Naive thymus-derived CD4-positive, alpha-beta T cell (primary cell): ENCODE measurements around the gene INO80B. TPM values are rescaled to one million over a fixed set of nuclear protein-coding genes. Genes with fewer than 3 reads are reported as not detected.

Experiments used
- ATAC-seq: fragments of 150-1000 bp; cut with Tn5 transposase; 2 replicates; pipeline ENCODE4 v1.10.0; 2021; ENCODE audit warnings: mild to moderate bottlenecking, moderate library complexity
- CTCF ChIA-PET: fragments of 350-600 bp; sonication (Branson Sonifier 250); formaldehyde crosslinking; loops from one replicate; lab custom pipeline; 2021; ENCODE audit warnings: antibody characterized with exemption; lab: Charles Lee
- POLR2A ChIA-PET: fragments of 350-600 bp; sonication (Branson Sonifier 250); formaldehyde crosslinking; loops from one replicate; lab custom pipeline; 2021; ENCODE audit warnings: antibody characterized with exemption, inconsistent platforms; lab: Charles Lee
- DNase-seq, 9 donors: peaks; one replicate each; pipeline versions ENCODE4 v3.0.0 to v3.0.0-alpha.2; 2020 to 2022; ENCODE audit warnings: mixed read lengths in 1 of 9
- H3K27ac ChIP-seq: one replicate; pipeline ENCODE4 v1.7.0; 2013; ENCODE audit warnings: mild to moderate bottlenecking, low read depth, low read length, moderate library complexity
- H3K27me3 ChIP-seq, 2 donors: one replicate each; pipeline ENCODE4 v1.7.0; 2013; ENCODE audit warnings: low read length in 2 of 2, mild to moderate bottlenecking in 2 of 2, moderate library complexity in 2 of 2; ENCODE audit not compliant: control insufficient read depth in 2 of 2, insufficient read depth in 2 of 2
- H3K36me3 ChIP-seq, 3 experiments: 1 replicate in 2 of 3; 2 replicates in 1 of 3; pipeline ENCODE4 v1.7.0; 2013; ENCODE audit warnings: low read length in 3 of 3, mild to moderate bottlenecking in 3 of 3, moderate library complexity in 1 of 3; ENCODE audit not compliant: insufficient read depth in 3 of 3, control insufficient read depth in 2 of 3
- H3K4me1 ChIP-seq, 2 donors: one replicate each; pipeline ENCODE4 v1.7.0; 2013; ENCODE audit warnings: low read length in 2 of 2, mild to moderate bottlenecking in 2 of 2, moderate library complexity in 1 of 2; ENCODE audit not compliant: control insufficient read depth in 2 of 2, insufficient read depth in 2 of 2
- H3K4me3 ChIP-seq: 2 replicates; pipeline ENCODE4 v1.7.0; 2013; ENCODE audit warnings: mild to moderate bottlenecking, low read length
- H3K9me3 ChIP-seq, 3 experiments: 1 replicate in 2 of 3; 2 replicates in 1 of 3; pipeline ENCODE4 v1.7.0; 2013; ENCODE audit warnings: low read length in 3 of 3; ENCODE audit not compliant: control insufficient read depth in 2 of 3
- H3K27ac Mint-ChIP-seq, 9 donors: one replicate each; pipeline ENCODE4 v1.8.0; 2020 to 2022; ENCODE audit warnings: mixed read lengths in 9 of 9, mild to moderate bottlenecking in 8 of 9, moderate library complexity in 5 of 9, inconsistent platforms in 2 of 9
- H3K27me3 Mint-ChIP-seq, 5 donors: one replicate each; pipeline ENCODE4 v1.8.0; 2021 to 2022; ENCODE audit warnings: mixed read lengths in 5 of 5, mild to moderate bottlenecking in 1 of 5
- H3K36me3 Mint-ChIP-seq, 5 donors: one replicate each; pipeline ENCODE4 v1.8.0; 2020 to 2022; ENCODE audit warnings: mixed read lengths in 5 of 5, mild to moderate bottlenecking in 3 of 5, inconsistent platforms in 1 of 5
- H3K4me1 Mint-ChIP-seq, 7 donors: one replicate each; pipeline ENCODE4 v1.8.0; 2020 to 2022; ENCODE audit warnings: mixed read lengths in 7 of 7, mild to moderate bottlenecking in 3 of 7, inconsistent platforms in 1 of 7
- H3K4me3 Mint-ChIP-seq, 10 donors: one replicate each; pipeline ENCODE4 v1.8.0; 2020 to 2022; ENCODE audit warnings: mild to moderate bottlenecking in 10 of 10, mixed read lengths in 10 of 10, moderate library complexity in 6 of 10, inconsistent platforms in 2 of 10
- H3K9me3 Mint-ChIP-seq, 11 donors: one replicate each; pipeline ENCODE4 v1.8.0; 2020 to 2022; ENCODE audit warnings: mixed read lengths in 11 of 11, mild to moderate bottlenecking in 4 of 11, inconsistent platforms in 1 of 11, moderate library complexity in 1 of 11
- intact Hi-C, 2 donors: fragments of 100-400 bp; cut with micrococcal nuclease; formaldehyde crosslinking; loops; one replicate each; pipeline ENCODE4 v1.15.1; 2023
- polyA plus RNA-seq, 2 donors: library from polyadenylated mRNA; unstranded; fragments of 300-500 nt; fragmentation: Illumina TruSeq; gene quantifications; one replicate each; pipeline ENCODE4 v1.2.3, GENCODE V29; 2021
- total RNA-seq, 6 experiments: library from RNA in 5 of 6; stranded (reverse) in 5 of 6; gene quantifications; 1 replicate in 5 of 6; 2 replicates in 1 of 6; pipeline ENCODE4 v1.2.3 and lab custom pipeline; 2021 to 2026

INO80B gene
- total and polyA plus RNA-seq, 7 experiments from 2014 or later: 11.6 to 96.5 (median 44.9) TPM

DNA sequence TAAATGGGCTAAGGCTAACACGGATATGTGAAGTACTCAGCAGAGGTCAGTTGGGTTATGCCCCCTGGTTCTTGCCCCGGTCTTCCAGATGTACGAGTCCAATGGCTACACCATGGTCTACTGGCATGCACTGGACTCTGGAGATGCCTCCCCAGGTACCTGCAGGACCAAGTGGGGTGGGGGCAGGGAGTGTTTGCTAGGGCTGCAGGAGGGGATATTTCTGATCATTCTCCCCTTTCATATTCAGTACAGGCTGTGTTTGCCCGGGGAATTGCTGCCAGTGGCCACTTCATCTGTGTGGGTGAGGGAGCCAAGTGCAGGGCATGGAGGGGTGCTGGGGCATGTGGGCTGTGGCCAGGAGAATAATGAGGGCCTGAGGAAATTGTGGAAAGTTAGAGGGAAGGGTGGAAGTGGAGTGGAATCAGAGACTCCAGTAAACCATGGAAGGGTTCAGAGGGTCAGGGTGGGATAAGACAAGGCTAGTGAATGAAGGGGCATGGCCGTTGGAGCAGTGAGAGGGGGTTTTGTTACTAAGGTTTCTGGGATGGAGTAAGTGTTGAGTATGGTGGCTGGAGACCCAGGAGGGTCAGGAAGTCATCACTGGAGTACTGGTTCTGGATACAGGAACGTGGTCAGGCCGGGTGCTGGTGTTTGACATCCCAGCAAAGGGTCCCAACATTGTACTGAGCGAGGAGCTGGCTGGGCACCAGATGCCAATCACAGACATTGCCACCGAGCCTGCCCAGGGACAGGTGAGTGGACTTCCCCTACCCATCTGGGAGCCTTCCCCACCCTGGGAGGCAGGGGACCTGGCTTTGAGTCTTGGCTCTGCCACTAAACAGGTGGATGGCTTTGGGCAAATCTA, 31.4 kb upstream of the INO80B start:
- H3K36me3 ChIP-seq: peaks cover 0 to 19% (median 0%) of the 10 kb centered on the region in 3 experiments
- H3K27me3 Mint-ChIP-seq: no peaks in the 10 kb centered on the region
- H3K4me3 Mint-ChIP-seq: peak overlapping the region; percentile 90 to 100 (median 98)

DNA sequence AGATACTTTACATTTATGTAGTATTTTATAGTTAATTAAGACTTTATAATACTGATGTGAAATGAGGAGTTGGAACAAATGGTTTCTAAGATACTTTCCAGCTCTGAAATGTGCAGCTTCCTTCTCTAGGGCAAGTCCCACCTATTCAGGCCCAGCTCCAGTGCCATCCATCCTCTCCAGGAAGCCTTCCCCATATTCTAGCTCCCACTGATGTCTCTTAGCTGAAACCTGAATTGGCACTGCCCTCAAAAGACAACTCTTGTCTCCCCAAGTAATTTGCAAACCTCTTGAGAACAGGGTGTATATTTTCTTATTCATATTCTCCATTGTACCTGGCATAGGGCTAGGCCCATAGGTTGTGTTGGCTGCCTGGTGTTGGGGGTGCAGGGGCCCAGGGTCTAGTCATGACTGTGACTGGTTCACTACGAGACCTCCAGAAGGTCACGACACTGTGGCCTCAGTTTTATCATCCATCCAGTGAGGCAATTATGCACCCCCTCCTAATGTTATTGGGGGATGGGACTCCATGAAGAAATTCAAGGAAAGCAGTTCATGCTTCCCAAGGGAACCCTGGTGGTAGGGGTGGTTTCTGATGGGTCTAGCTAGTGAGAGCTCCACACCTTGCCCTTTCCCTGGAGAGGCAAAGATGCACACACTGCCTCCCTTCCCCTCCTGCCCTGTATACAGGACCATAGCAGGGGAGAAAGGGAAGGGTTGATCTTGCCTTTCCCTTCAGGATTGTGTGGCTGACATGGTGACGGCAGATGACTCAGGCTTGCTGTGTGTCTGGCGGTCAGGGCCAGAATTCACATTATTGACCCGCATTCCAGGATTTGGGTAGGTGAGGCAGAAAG, 30.5 kb upstream of the INO80B start:
- Histone ChIP-seq H3K36me3 (peaks cover 0 to 19% (median 0%) of the 10 kb centered on the region in 3 experiments), H3K9me3 (no peaks in the 10 kb centered on the region), H3K4me1 (peaks cover 4 to 14% of the 10 kb centered on the region in 2 donors), H3K27ac (no peak overlapping the region), H3K27me3 (no peaks in the 10 kb centered on the region), H3K4me3 (no peak overlapping the region)
- CTCF ChIA-PET: no interaction called here
- peak overlapping the region in 3 of 9 donors; percentile 20 to 43 (median 38) for H3K27ac Mint-ChIP-seq
- intact Hi-C loops: loop anchor here in 1 of 2 donors (10.0 kb wide), 1 partner anchor 1040 kb away; the partner anchor contains the start of gene ALMS1
- H3K4me3 Mint-ChIP-seq: peak overlapping the region in 3 of 10 donors; percentile 12 to 19 (median 19)
- peaks cover 12 to 36% (median 29%) of the 10 kb centered on the region in 7 donors for H3K4me1 Mint-ChIP-seq
- POLR2A ChIA-PET: no interaction called here
- ATAC-seq (no peak), DNase-seq (no peak)
- H3K9me3 Mint-ChIP-seq: no peaks in the 10 kb centered on the region
- no peaks in the 10 kb centered on the region for H3K27me3 Mint-ChIP-seq
- H3K36me3 Mint-ChIP-seq: peaks cover 0 to 18% (median 0%) of the 10 kb centered on the region in 5 donors

More for the DNA sequence above, 31.4 kb upstream of the INO80B start:
- POLR2A ChIA-PET: no interaction called here
- ATAC-seq: no peak
- intact Hi-C loops: loop anchor here (2.0 to 10.0 kb wide), 2 partner anchors 17 to 1039 kb away; partner anchors contain the start of genes ALMS1 (in 1 of the 2) and RTKN (in 1 of the 2)
- H3K27me3 ChIP-seq: no peaks in the 10 kb centered on the region
- no peaks in the 10 kb centered on the region for H3K9me3 Mint-ChIP-seq
- peaks cover 12 to 36% (median 29%) of the 10 kb centered on the region in 7 donors for H3K4me1 Mint-ChIP-seq
- peak overlapping the region in 7 of 9 donors; percentile 14 to 100 (median 97) for H3K27ac Mint-ChIP-seq
- DNase-seq: no peak
- H3K27ac ChIP-seq: no peak overlapping the region
- peaks cover 0 to 18% (median 0%) of the 10 kb centered on the region in 5 donors for H3K36me3 Mint-ChIP-seq
- no peaks in the 10 kb centered on the region for H3K9me3 ChIP-seq
- CTCF ChIA-PET: no interaction called here
- no peak overlapping the region for H3K4me3 ChIP-seq
- H3K4me1 ChIP-seq: peaks cover 4 to 14% of the 10 kb centered on the region in 2 donors

DNA sequence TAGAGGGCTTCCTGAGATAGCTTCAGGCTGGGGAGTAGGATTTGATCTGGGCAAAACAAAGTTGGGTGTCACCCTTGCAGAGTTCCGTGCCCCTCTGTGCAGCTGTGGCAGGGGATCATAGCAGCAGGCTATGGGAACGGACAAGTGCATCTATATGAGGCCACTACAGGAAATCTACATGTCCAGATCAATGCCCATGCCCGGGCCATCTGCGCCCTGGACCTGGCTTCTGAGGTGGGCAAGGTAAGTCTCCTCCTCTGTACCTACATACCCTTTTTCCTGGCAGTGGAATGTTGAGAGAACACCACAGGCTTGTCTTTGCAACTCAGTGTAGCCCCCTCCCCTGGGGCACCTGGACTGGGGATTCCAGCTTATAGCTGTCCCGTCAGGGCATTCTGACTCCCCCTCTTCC, 29.9 kb upstream of the INO80B start:
- intact Hi-C loops: loop anchor here in 1 of 2 donors (10.0 kb wide), 1 partner anchor 1040 kb away; the partner anchor contains the start of gene ALMS1
- Mint-ChIP-seq H3K27me3 (no peaks in the 10 kb centered on the region), H3K36me3 (peaks cover 0 to 18% (median 0%) of the 10 kb centered on the region in 5 donors), H3K4me1 (peaks cover 12 to 33% (median 26%) of the 10 kb centered on the region in 7 donors), H3K4me3 (peak overlapping the region in 1 of 10 donors; percentile 12), H3K27ac (no peak overlapping the region), H3K9me3 (no peaks in the 10 kb centered on the region)
- no peak overlapping the region for H3K27ac ChIP-seq
- ATAC-seq: no peak
- no peak for DNase-seq
- peaks cover 4 to 14% of the 10 kb centered on the region in 2 donors for H3K4me1 ChIP-seq
- H3K36me3 ChIP-seq: peaks cover 0 to 19% (median 0%) of the 10 kb centered on the region in 3 experiments
- H3K4me3 ChIP-seq: no peak overlapping the region
- H3K27me3 ChIP-seq: no peaks in the 10 kb centered on the region
- POLR2A ChIA-PET: no interaction called here
- CTCF ChIA-PET: no interaction called here
- H3K9me3 ChIP-seq: no peaks in the 10 kb centered on the region

DNA sequence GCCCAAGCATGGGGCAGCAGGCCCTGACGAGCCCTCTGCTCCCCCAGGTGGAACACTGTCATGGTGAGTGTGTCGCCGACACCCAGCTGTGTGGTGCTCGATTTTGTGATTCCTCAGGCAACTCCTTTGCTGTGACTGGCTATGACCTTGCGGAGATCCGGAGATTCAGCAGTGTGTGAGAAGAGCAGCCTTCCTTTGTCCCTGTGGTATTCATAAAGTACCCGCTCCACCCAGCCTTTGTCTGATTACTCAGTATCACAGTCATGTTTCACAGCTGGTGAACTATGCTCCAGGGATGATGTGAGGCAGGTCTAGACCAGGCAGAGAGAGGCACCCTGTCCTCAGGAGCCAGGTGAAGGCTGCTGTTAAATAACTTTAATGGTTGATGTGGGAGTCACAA, 29.4 kb upstream of the INO80B start:
- CTCF ChIA-PET: no interaction called here
- Mint-ChIP-seq H3K36me3 (peaks cover 0 to 18% (median 0%) of the 10 kb centered on the region in 5 donors), H3K4me1 (peaks cover 8 to 28% (median 20%) of the 10 kb centered on the region in 7 donors), H3K9me3 (no peaks in the 10 kb centered on the region), H3K4me3 (no peak overlapping the region), H3K27me3 (no peaks in the 10 kb centered on the region), H3K27ac (no peak overlapping the region)
- ATAC-seq: no peak
- no peaks in the 10 kb centered on the region for H3K27me3 ChIP-seq
- H3K9me3 ChIP-seq: no peaks in the 10 kb centered on the region
- H3K36me3 ChIP-seq: peaks cover 0 to 19% (median 0%) of the 10 kb centered on the region in 3 experiments
- POLR2A ChIA-PET: no interaction called here
- DNase-seq: no peak
- no peak overlapping the region for H3K27ac ChIP-seq
- H3K4me1 ChIP-seq: peaks cover 4 to 9% of the 10 kb centered on the region in 2 donors
- intact Hi-C loops: loop anchor here in 1 of 2 donors (10.0 kb wide), 1 partner anchor 1041 kb away; the partner anchor contains the start of gene ALMS1
- H3K4me3 ChIP-seq: no peak overlapping the region

DNA sequence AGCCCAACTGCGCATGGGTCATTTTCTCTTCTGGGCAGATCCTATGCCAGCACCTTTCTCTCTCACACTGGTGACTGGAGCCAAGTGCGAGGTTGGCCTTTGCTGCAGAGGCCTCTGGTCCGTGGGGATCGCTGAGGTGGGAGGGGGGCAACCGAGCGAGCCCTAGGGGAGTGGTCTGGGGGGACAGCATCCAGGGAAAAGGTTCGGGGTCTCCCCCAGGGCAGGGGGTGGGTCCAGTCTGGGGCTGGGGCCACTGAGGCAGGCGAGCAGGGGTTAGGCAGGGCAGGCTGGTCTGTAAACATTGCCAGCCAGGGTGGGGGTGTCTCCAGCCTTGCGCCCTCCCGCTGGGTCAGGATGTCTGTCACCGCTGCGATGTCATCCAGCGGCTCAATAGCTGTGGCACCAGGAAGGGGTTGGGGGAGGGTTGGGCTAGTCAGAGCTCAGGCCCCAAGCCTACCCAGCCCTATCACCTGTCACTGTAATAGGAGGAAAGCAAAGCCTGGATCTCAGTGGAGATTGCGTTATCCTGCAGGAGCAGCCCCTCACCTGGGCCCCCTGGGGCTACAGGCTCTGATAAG, 28.6 kb upstream of the INO80B start:
- no peaks in the 10 kb centered on the region for H3K9me3 ChIP-seq
- ChIA-PET CTCF (no interaction called here), POLR2A (no interaction called here)
- H3K4me1 ChIP-seq: peaks cover 4% of the 10 kb centered on the region in 2 donors
- peaks cover 2 to 23% (median 14%) of the 10 kb centered on the region in 7 donors for H3K4me1 Mint-ChIP-seq
- H3K27me3 ChIP-seq: no peaks in the 10 kb centered on the region
- no peaks in the 10 kb centered on the region for H3K9me3 Mint-ChIP-seq
- intact Hi-C loops: loop anchor here in 1 of 2 donors (10.0 kb wide), 1 partner anchor 1041 kb away; the partner anchor contains the start of gene ALMS1
- ATAC-seq: no peak
- H3K27me3 Mint-ChIP-seq: no peaks in the 10 kb centered on the region
- peak overlapping the region in 2 of 9 donors; percentile 27 to 48 for H3K27ac Mint-ChIP-seq
- no peak overlapping the region for H3K27ac ChIP-seq
- no peak for DNase-seq
- peaks cover 0 to 19% (median 0%) of the 10 kb centered on the region in 3 experiments for H3K36me3 ChIP-seq
- no peak overlapping the region for H3K4me3 ChIP-seq
- no peak overlapping the region for H3K4me3 Mint-ChIP-seq
- peaks cover 0 to 18% (median 0%) of the 10 kb centered on the region in 5 donors for H3K36me3 Mint-ChIP-seq

DNA sequence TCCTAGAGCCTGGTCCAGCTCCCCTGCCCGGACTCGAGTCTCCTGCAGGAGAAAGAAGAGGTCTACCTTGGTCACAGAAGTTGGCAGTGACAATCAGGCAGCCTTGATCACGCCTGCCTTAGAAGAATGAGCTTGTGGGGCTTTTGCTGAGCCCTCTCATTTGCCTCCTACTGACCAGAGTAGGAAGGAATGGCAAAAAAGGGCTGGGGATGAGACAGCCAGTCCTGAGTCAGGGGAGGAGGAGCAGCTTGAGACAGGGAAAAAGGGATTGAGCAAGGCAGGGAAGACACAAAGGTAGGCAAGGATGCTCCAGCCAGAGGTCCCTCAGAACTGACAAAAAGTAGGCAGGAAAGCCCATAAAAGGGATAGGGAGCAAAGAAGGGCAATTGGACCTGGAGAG, 27.3 kb upstream of the INO80B start:
- Histone ChIP-seq H3K36me3 (peaks cover 0 to 15% (median 0%) of the 10 kb centered on the region in 3 experiments), H3K4me3 (no peak overlapping the region), H3K27ac (no peak overlapping the region), H3K4me1 (no peaks in the 10 kb centered on the region), H3K9me3 (no peaks in the 10 kb centered on the region), H3K27me3 (no peaks in the 10 kb centered on the region)
- no peak overlapping the region for H3K4me3 Mint-ChIP-seq
- H3K4me1 Mint-ChIP-seq: peaks cover 0 to 21% (median 6%) of the 10 kb centered on the region in 7 donors
- H3K27me3 Mint-ChIP-seq: no peaks in the 10 kb centered on the region
- CTCF ChIA-PET: interaction anchor here (0.6 kb wide), 1 partner anchor 27 kb away, joined by 3 read pairs; the partner anchor contains the start of gene INO80B
- DNase-seq (no peak), ATAC-seq (no peak)
- no peaks in the 10 kb centered on the region for H3K9me3 Mint-ChIP-seq
- peaks cover 0 to 18% (median 0%) of the 10 kb centered on the region in 5 donors for H3K36me3 Mint-ChIP-seq
- intact Hi-C loops: loop anchor here in 1 of 2 donors (10.0 kb wide), 1 partner anchor 1043 kb away; the partner anchor contains the start of gene ALMS1
- H3K27ac Mint-ChIP-seq: no peak overlapping the region
- POLR2A ChIA-PET: no interaction called here
